Kidney epithelial cell (primary cell): ENCODE data around the gene AUNIP. TPM values are rescaled to one million over a fixed set of nuclear protein-coding genes. Genes with fewer than 3 reads are reported as not detected.

ENCODE experiments used
- DNase-seq: peaks from one replicate; pipeline ENCODE4 v3.0.0-alpha.2; 2010; ENCODE audit warnings: low read depth
- H3K27me3 ChIP-seq: 2 replicates; pipeline ENCODE4 v1.6.0; 2011; ENCODE audit warnings: low read length; ENCODE audit not compliant: control insufficient read depth, insufficient read depth
- H3K36me3 ChIP-seq: 2 replicates; pipeline ENCODE4 v1.5.1; 2011; ENCODE audit warnings: low read length; ENCODE audit not compliant: control insufficient read depth, insufficient read depth
- H3K4me3 ChIP-seq: 2 replicates; pipeline ENCODE4 v1.5.1; 2011; ENCODE audit warnings: low read depth, mild to moderate bottlenecking, control low read depth, low read length
- CTCF ChIP-seq: IDR thresholded peaks from 2 replicates; pipeline ENCODE4 v1.5.1; 2011; ENCODE audit warnings: mild to moderate bottlenecking, moderate library complexity, low read length, control low read depth, inconsistent platforms; ENCODE audit not compliant: insufficient read depth, poor library complexity, severe bottlenecking
- total RNA-seq: library from RNA; depleted of rRNA; stranded (reverse); fragments of >200 nt; gene quantifications from 2 replicates; pipeline ENCODE4 v1.2.3, GENCODE V29; 2015

Gene AUNIP
- total RNA-seq, 1 donor from 2014 or later, result 1.7 TPM

DNA sequence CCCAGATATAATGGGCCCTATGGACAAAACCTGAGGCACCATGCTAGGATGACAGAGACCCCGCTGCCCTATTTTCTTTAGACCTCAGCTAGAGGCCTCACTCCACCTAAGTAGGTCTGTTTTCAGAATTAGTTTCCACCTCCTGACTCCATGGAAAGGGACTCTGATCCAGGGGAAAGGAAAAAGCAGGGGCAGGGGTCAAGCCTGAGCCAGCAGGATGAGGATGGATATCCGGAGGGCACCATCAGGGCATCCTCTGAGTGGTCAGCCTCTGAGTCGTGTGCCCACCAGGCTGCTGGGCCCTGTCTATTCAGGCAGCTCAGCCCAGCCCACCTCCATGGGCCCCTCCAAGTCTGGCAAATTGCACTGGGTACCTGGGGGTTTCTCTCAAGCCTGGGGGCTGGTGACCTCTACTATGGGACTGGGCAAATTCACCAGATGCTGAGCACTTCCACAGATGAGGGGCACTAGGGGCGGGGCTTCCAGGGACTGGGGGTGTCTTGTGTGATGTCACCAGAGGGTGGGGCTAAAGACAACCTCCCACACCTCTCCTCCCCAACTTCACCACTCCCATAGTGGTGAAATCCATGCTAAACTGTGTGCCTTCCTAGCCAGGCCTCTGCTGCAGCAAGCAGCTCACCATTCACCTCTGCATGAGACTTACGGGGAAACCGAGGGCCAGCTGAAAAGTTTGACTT lies 10.8 kb upstream of the AUNIP start:
- H3K4me3 ChIP-seq, result no peak overlapping the region
- H3K27me3 ChIP-seq, result no peaks in the 10 kb centered on the region
- TF ChIP-seq CTCF, result no peak
- H3K36me3 ChIP-seq, result no peaks in the 10 kb centered on the region
- DNase-seq, result no peak

GRCh38 chr1:25867210-25867991 lies 8.1 kb upstream of the AUNIP start:
- Histone ChIP-seq H3K36me3 (no peaks in the 10 kb centered on the region), H3K4me3 (no peak overlapping the region), H3K27me3 (no peaks in the 10 kb centered on the region)
- DNase-seq, result no peak
- no peak for TF ChIP-seq CTCF

- TF ChIP-seq CTCF, result no peak
- H3K27me3 ChIP-seq, result no peaks in the 10 kb centered on the region
- H3K36me3 ChIP-seq, result no peaks in the 10 kb centered on the region
- no peak overlapping the region for H3K4me3 ChIP-seq
- no peak for DNase-seq
Measured at GRCh38 chr1:25866288-25866687, 7.0 kb upstream of the AUNIP start.

- H3K27me3 ChIP-seq, result no peaks in the 10 kb centered on the region
- H3K36me3 ChIP-seq, result no peaks in the 10 kb centered on the region
- no peak for DNase-seq
- TF ChIP-seq CTCF, result no peak
- no peak overlapping the region for H3K4me3 ChIP-seq
Measured at GRCh38 chr1:25864434-25864833, 5.2 kb upstream of the AUNIP start.

DNA sequence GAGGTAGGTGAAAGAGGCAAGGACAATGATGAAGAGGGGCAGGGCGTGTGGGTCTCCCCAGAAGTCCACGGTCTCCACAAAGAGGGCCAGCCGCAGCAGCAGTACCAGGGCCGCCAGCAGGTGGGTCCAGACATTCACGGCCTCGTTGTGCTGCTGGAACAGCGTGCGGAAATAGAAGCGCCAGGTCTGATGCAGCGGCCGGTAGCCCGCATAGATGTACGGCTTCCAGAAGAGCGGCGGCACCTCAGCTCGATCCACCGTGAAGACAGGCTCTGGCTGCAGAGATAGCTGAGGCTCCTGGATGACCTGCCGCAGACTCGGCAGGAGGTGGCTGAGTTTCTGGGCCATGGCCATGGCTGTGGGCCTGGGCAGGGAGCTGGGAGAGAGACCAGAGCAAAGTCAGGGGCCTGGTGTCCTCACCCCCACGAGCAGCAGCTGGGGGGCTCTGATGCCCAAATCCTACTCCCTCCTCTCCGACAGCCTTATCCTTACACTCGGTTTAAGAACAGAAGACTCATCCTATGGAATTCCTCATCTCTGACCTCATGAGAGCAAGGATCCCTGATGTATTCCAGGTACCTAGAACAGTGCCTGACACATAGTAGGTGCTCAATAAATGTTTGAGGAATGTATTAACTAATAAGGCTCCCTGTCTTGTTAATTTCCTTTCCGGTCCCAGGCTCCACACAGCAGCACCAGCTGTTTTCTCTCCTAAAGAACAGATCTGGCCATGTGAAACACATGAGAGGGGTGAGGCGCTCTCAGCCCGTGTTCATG lies 4.4 kb upstream of the AUNIP start:
- Histone ChIP-seq H3K36me3 (no peaks in the 10 kb centered on the region), H3K27me3 (no peaks in the 10 kb centered on the region), H3K4me3 (no peak overlapping the region)
- no peak for TF ChIP-seq CTCF
- no peak for DNase-seq
